Measurements from ENCODE around the gene SLC10A7. TPM values are rescaled to one million over a fixed set of nuclear protein-coding genes. Genes with fewer than 3 reads are reported as not detected.

SLC10A7 gene
- total and polyA plus RNA-seq, 2 of the 8 experiments (the other 6 are each of a cell fraction or from before 2014, with no cell fraction given) = 2.5 to 2.9 TPM

- Histone ChIP-seq H3K14ac (ENCODE audit: insufficient read length) (no peak overlapping the region), H3K36me3 (ENCODE audit: control insufficient read depth in 2 of 4, insufficient read depth in 4 of 4, low read length in 3 of 4) (no peaks in the 10 kb centered on the region), H2BK5ac (ENCODE audit: low read depth, low read length) (no peak overlapping the region), H3K79me1 (ENCODE audit: low read depth, low read length) (no peaks in the 10 kb centered on the region), H3K23ac (ENCODE audit: insufficient read length) (no peak overlapping the region), H2BK12ac (ENCODE audit: low read depth, low read length) (no peak overlapping the region), H4K91ac (replicated peaks; ENCODE audit: insufficient read length, low read length) (no peak overlapping the region), H4K5ac (ENCODE audit: insufficient read length, low read depth, low read length) (no peak overlapping the region), H3K18ac (ENCODE audit: extremely low read depth, low read length) (no peak overlapping the region), H3K4me3 (ENCODE audit: extremely low read depth in 1 of 4, insufficient read depth in 2 of 4, low read depth in 3 of 4, low read length in 4 of 4) (no peak overlapping the region), H3K27ac (ENCODE audit: low read depth, low read length) (no peak overlapping the region), H2AFZ (ENCODE audit: low read length) (no peak overlapping the region), H3K56ac (replicated peaks; ENCODE audit: insufficient read length, low read depth, low read length) (no peak overlapping the region), H2AK5ac (ENCODE audit: low read depth, low read length) (no peak overlapping the region), H3K9ac (replicated peaks in 1 of 4; ENCODE audit: extremely low read depth in 1 of 4, low read depth in 3 of 4, low read length in 3 of 4) (no peak overlapping the region), H3K4me2 (ENCODE audit: insufficient read depth in 1 of 2, low read depth in 2 of 2, low read length in 2 of 2) (no peak overlapping the region), H4K20me1 (replicated peaks in 1 of 2; ENCODE audit: control insufficient read depth in 1 of 2, insufficient read depth in 2 of 2, low read length in 2 of 2) (no peaks in the 10 kb centered on the region), H3K9me3 (ENCODE audit: insufficient read depth in 2 of 2, low read depth in 1 of 2, low read length in 1 of 2) (no peaks in the 10 kb centered on the region), H3K4me1 (replicated peaks in 1 of 4; ENCODE audit: control insufficient read depth in 3 of 4, insufficient read depth in 4 of 4, low read length in 3 of 4) (no peaks in the 10 kb centered on the region), H3K79me2 (ENCODE audit: control insufficient read depth in 1 of 2, insufficient read depth in 2 of 2, low read length in 2 of 2) (no peaks in the 10 kb centered on the region), H3K27me3 (replicated peaks in 1 of 4; ENCODE audit: control insufficient read depth in 3 of 4, extremely low read depth in 1 of 4, insufficient read depth in 3 of 4, low read length in 3 of 4) (no peaks in the 10 kb centered on the region), H3K4ac (replicated peaks; ENCODE audit: insufficient read length, low read depth, low read length) (no peak overlapping the region), H2BK120ac (replicated peaks; ENCODE audit: low read depth, low read length) (no peak overlapping the region), H2BK20ac (ENCODE audit: low read length) (no peak overlapping the region), H2BK15ac (ENCODE audit: low read length) (no peak overlapping the region), H3K23me2 (ENCODE audit: low read depth, low read length) (no peaks in the 10 kb centered on the region), H4K8ac (ENCODE audit: extremely low read depth, insufficient read depth, low read length) (no peak overlapping the region)
- no peak for FAIRE-seq
- TF ChIP-seq SUZ12 (IDR thresholded peaks at IDR 0.05; ENCODE audit: low read length) (no peak), RXRA (IDR thresholded peaks at IDR 0.05; ENCODE audit: insufficient read depth, low read depth, low read length) (no peak), EZH2 (IDR thresholded peaks at IDR 0.05; ENCODE audit: low read depth, low read length, severe bottlenecking) (no peak), EP300 (IDR thresholded peaks at IDR 0.05; ENCODE audit: borderline replicate concordance in 1 of 2, low read depth in 2 of 2, low read length in 2 of 2) (no peak), CHD1 (IDR thresholded peaks at IDR 0.05; ENCODE audit: low read depth, low read length) (no peak), POLR2AphosphoS5 (IDR thresholded peaks at IDR 0.05; ENCODE audit: low read depth, low read length) (no peak), YY1 (IDR thresholded peaks at IDR 0.05; ENCODE audit: low read depth, low read length) (no peak), TAF1 (IDR thresholded peaks at IDR 0.05; ENCODE audit: low read depth, low read length) (no peak)
- TF ChIP-seq, protein P1, sequence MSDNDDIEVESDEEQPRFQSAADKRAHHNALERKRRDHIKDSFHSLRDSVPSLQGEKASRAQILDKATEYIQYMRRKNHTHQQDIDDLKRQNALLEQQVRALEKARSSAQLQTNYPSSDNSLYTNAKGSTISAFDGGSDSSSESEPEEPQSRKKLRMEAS (IDR thresholded peaks at IDR 0.05) = no peak
- CTCF ChIA-PET (ENCODE audit: partially characterized antibody) = interaction anchor here (1.4 kb wide), 1 partner anchor 28 kb away, joined by 3 read pairs; no protein-coding TSS in a partner anchor
- POLR2A ChIA-PET (ENCODE audit: partially characterized antibody) = no interaction called here
- 95% methylated on average over 1 of the region's 1 CpG; no CpG with 5 or more reads in 1 of the 2 experiments for WGBS, 2 experiments (ENCODE audit: extremely low coverage in 1 of 2, insufficient coverage in 1 of 2, insufficient read length in 1 of 2, insufficient replicate concordance in 2 of 2, low coverage in 1 of 2, low lambda C conversion rate in 2 of 2, missing lambda C conversion rate in 1 of 2)
- DNase-seq (ENCODE audit: low read depth in 1 of 2, low spot score in 2 of 2) = no peak
These were observed 39.0 kb downstream of the SLC10A7 start for GRCh38 chr4:146482788-146483187.
